Measurements from ENCODE around the gene OAS2.

OAS2 gene

DNA sequence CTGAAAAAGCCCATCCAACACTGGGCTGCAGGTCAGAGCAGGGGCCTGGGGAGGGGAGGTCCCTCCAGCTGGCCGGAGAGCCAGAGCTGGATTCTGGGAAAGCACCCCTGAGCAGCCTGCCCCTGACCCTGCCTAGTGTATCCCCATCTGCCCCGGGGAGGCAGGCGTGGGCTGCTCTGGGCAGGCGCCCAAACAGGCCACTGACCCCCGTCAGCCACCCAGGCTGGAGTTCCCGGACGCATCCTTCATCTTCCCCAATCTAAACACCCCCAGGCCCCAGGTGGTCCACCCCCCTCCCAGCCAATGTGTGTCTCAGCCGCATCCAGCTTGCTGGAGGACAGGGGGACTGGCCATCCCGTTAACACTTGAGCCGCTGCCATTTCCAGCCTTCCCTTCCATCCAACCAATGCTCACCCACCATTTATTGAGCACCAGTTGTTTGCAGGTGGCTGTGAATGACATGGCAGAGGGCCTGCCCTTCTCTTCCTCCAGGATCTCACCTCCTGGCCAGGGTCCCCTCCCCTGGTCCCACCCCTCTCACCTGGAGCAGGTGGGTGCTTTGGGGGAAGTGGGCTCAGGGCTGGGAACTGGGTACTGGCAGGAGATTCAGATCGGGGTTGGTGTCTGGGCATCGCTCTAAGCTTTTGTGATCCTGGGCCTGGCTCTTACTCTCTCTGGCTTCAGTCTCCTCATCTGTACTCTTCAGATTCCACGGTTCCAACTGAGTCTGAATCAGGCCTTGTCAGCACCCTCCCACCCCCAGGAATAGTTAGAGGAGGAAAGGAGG, 77.5 kb downstream of the OAS2 start:
- no peak for DNase-seq (ENCODE audit: low read depth, low spot score)
- no peak overlapping the region for H3K27ac ChIP-seq

DNA sequence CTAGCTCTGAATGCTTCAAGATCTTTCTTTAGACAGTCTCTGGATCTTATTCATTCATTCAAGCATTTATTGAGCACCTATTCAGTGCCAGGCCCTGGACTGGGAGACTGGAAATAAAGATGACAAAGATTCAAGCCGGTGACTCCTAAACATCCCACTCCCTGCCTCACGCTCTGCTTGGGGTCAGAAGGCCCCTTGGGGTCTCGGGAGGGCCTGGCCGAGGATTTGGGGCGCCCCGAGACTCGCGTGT, 78.0 kb downstream of the OAS2 start:
- no peak for DNase-seq (ENCODE audit: low read depth, low spot score)
- H3K27ac ChIP-seq: no peak overlapping the region

DNA sequence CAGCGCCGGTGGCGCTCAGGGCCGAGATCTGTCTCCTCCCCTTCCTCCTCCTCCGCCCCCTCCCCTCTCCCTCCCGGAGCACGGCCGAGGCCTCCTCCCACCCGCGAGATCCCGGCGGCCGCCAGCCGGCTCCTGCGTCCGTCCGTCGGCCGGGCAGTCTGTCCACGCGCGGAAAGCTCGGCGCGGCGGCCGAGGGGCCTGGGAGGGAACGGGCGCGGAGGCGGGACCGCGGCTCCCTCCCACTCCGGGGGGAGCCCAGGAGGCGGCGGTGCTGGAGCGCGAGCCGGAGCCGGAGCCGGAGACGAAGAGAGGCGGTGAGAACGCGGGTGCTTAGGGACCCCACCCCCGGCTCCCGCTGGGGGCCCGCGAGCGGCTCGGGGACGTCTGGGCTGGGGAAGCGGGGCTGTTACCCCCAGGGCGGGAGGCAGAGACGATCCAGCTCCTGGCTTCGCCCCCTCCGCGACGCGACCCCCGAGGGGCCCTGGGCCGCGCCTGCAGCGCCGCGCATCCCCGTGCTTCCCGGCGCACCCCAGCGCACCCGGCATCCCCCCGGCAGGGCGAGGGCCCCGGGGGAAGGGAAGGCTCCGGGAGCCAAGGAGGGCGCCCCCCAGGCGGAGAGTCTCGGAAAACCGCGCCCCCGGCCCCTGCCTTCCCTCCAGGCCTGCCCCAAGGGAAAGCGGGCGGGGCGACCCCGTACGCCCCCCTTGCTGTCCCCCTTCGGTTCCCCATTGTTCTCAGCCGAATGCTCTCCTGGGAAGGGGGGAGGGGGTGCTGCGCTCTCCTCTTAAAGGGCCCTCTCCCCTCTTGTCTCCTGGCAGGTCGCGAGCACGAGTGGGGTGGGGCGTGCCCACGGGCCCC, 78.5 kb downstream of the OAS2 start, which contains the start of gene DTX1:
TSS of gene DTX1 (plus strand) at position 100 of the 858 bp plus-strand sequence. CDS start 1,463 bp downstream, outside the sequence.
- DNase-seq (ENCODE audit: low read depth, low spot score): no peak
- H3K27ac ChIP-seq: no peak within 1 kb of the TSS

DNA sequence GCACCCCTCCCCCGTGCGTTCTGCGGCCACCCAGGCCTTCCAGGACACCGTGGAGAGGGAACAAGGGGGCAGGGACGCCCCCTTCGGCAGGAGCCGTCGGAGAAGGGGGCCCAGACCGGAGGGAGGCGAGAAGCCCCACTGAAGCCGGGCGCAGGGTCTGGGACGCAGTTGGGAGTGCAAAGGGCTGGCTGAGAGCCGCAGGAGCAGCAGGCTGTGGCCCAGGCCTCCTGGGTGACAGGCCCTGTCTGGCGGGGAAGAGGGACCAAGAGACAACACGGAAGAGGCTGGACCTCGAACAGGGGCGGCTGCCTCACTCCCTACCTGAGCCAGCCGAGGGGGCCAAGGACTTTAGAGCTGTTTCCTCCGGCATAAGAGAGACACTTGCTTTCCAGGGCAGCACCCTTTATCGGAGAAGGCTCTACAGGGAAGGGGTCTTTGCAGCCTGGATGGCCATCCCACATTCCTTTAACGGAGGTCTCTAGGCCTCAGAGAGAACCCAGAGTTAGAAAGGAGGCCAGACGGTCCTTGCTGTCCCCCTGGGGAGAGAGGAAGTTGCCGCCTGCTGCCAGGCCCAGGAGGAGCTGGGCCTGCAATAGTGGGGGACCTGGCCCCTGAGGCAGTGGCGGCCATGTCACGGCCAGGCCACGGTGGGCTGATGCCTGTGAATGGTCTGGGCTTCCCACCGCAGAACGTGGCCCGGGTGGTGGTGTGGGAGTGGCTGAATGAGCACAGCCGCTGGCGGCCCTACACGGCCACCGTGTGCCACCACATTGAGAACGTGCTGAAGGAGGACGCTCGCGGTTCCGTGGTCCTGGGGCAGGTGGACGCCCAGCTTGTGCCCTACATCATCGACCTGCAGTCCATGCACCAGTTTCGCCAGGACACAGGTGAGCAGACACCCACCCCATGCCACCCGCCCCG, 79.5 kb downstream of the OAS2 start:
- H3K27ac ChIP-seq: no peak overlapping the region
- no peak for DNase-seq (ENCODE audit: low read depth, low spot score)

DNA sequence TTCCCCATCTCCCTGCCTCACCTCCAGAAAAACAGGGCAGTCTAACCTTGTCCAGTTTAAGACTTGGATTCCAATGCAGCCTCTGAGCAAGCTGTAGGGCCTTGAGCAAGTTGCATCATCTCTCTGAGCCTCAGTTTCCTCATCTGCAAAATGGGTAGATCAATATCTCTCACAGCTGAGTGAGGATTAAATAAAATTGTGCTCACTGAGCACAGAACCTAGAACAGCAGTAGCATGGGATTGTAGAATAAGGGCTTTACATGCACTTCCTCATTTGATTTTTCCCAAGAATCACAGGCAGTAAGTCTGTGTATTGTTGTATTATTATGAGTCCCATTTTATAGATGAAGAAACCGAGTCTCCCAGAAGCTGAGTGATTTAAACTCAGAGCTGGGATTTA, 80.2 kb downstream of the OAS2 start:
- no peak for DNase-seq (ENCODE audit: low read depth, low spot score)
- no peak overlapping the region for H3K27ac ChIP-seq

DNA sequence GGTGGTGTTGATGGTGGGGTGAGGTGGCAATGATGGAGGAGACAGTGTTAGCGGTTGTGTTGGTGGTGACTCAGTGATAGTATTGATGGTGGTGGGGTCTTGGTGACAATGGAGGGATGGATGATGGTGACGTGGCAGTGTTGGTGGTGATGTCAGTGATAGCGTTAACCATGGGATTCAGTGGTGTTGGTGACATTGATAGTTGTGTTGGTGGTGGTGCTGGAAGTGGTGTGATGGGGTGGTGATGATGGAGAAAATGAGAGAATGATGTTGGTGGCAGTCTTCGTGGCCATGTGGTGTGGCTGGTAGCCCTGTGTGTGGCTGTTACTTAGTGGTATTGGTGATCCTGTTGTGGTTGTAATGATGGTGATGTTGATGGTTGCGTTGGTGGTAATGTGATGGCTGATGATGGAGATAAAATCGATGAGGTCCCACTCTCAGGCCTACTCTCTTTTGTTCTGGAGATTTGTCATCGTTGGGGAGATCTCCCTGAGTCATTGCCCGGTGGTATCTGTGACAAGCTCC, 80.8 kb downstream of the OAS2 start:
- no peak overlapping the region for H3K27ac ChIP-seq
- DNase-seq (ENCODE audit: low read depth, low spot score): no peak

DNA sequence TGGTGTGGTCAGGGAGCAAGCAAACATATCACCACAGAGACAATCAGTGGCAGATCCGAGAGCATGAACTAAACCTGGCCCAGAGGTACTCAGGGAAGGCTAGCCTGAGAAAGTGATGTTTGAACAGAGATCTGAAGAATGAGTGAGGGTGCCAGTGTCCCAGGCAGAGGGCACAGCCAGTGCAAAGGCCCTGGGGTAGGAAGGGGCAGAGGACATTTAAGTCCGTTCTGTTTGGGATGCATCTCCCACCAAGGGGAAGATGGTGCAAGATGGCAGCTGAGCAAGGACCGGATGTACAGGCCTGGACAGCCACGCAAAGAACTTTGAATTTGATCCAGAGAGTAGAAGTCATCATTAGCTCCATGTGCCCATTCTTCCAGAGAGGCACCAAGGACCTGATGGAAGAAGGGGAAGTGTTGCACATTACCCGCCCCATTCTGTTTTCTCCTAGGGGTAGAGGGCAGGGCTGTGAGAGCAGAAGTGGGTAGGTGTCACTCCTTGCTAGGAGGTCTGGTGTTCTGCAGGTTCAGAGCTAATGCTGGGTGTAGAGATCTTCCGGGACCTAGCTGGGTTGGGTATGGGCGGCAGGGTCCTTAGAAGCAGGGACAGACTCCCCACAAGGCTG, 82.1 kb downstream of the OAS2 start:
- H3K27ac ChIP-seq: no peak overlapping the region
- no peak for DNase-seq (ENCODE audit: low read depth, low spot score)

DNA sequence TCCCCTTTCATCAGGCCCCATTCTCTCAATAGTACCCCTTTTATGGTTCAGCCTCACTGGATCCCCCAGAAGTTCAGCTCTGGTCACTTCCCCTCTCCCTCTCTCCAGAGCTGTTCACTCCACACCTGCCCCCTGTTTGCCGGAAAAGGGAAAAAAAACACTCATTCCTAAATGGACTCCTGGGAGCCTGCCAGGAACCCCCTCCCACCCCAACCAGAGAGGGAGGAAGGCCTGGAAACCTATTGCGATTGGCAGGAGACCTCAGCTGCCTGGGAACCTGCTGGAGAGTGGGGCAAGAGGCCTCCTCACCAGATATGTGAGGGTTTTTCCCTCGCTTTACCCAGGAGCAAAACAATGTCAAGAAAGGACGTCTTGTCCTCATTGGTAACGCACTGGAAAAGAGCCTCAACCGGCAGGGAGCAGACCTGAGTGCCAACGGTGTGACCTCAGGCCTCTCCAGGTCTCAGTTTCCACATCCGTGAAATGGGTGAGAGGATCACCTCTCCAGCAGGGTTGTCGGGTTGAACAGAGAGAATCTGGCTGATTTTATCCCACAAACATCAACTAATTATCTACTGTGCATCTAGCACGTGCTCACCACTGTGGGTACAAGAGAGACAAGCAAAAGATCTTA, 82.9 kb downstream of the OAS2 start:
- DNase-seq (ENCODE audit: low read depth, low spot score): no peak
- no peak overlapping the region for H3K27ac ChIP-seq
